ENCODE data around the gene GREB1L.

- no peak for TF ChIP-seq POLR2A (IDR thresholded peaks at IDR 0.05; ENCODE audit: low read length)
- no peak for TF ChIP-seq GATA1 (IDR thresholded peaks at IDR 0.05; ENCODE audit: low read depth, low read length)
These were observed 208.5 kb downstream of the GREB1L start for GRCh38 chr18:21450503-21450902.

All from erythroblast (primary cell).